NCI-H2171 treated with DMSO at 0.1 percent for 48 hours (cell line): ENCODE measurements around the gene BMP4.

Experiments
- DNase-seq: peaks from one replicate; lab custom pipeline; 2025; lab: John Stamatoyannopoulos, UW

Gene BMP4

GRCh38 chr14:53943751-53944083, 12.9 kb downstream of the BMP4 start:
- no peak for DNase-seq

GRCh38 chr14:53942970-53943750, 13.5 kb downstream of the BMP4 start:
- DNase-seq = no peak

GRCh38 chr14:53938136-53938837, 18.3 kb downstream of the BMP4 start:
- no peak for DNase-seq

GRCh38 chr14:53934778-53935414, 21.7 kb downstream of the BMP4 start:
- no peak for DNase-seq

DNA sequence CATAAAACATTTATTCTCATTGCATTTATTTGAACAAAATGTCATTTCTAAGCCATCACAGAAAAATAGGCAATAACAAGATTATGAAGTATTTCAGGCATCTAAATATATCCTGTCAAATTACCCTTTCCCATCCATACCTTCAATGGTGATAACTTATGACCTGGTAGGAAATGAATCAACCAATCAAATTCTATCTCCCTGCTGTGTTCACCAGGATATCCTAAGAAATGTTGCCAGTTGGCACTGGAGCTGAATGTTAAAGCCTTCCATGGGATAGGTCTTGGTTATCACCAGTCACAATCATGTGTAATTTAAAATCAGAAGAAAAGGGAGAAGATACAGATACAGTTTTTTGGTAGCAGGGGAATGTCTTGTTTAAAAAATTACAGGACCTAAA, 23.7 kb downstream of the BMP4 start:
- no peak for DNase-seq

DNA sequence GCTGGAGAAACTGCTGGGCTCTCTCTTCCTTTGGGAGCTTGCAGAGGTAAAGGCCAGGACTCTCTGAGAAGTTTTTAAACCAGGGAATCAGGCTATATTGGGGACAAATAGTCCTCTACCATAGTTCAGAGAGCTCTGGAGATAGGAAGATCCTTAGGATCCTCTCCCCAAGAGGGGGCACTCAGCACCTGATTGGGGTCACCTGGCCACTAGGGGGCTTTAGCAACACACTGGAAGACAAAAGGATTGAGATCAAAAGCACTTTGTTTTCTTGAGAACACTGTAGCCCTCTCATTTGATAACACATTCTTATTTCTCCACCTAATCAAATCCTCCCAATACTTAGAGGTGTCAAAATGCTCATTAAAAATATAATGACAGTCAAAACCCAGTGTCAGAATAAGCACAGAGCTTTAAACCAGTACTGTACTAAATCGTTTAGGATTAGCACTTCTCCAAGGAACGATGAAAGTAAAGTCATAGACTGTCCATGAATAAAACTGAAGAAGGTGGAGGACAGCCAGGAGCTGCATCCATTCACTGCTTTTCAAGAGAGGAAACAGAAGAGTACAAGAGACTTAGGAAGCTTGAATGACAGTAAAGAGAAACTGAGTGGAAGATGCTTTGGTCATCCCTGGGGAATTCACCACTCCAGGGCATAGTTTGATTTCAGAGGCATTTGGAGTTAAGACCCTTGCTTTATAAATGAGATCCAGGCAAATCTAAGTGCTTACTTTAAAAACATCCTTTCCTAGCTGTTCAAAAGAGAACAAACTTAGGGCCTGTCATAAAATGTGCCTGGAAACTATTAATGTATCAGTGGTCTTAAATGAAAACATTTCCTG, 26.5 kb downstream of the BMP4 start:
- peak; percentile 4 for DNase-seq

DNA sequence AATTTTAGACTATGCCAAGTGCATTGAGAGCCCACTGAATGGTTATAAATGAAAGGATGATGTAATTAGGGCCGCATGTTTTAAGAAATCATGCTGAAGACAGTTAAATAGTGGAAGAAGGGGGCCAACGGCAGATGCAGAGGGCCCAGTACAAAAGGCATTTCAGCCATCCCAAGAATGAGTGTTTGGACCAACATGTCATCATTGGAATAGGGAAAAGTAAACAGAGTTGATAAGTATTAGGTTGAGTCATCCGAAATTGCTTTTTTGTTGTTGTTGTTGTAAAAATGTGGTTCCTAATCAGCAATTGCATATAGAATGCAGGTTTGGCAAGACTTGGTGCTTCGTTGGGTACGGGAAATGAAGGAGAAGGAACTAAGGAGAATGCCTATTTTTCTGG, 29.5 kb downstream of the BMP4 start:
- no peak for DNase-seq

DNA sequence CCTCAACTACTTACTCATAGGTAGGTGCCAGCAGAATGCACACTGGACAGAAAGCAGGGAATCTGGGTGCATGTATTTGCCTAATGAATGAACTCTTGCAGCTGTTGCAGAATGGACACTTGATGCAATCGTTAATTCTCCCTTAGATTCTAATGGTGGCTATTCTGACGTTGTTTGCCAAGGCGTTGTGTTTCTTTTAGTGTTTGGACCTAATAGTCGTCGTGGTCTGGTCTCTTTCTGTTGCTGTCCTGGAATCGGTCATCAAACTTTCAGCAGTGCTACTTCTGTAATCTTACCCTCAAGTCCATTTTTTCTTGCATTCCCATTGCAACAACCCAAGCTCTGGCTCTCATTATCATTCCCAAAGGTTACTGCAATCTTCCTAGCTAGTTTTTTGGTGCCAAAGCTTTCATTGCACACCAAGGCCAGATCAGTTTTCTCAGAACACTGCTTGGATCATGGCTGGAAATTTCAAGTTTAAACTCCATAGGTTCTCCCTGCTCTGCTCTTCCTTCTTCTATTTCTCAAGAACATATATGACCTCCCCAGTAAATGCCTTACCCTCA, 31.3 kb downstream of the BMP4 start:
- DNase-seq = no peak

DNA sequence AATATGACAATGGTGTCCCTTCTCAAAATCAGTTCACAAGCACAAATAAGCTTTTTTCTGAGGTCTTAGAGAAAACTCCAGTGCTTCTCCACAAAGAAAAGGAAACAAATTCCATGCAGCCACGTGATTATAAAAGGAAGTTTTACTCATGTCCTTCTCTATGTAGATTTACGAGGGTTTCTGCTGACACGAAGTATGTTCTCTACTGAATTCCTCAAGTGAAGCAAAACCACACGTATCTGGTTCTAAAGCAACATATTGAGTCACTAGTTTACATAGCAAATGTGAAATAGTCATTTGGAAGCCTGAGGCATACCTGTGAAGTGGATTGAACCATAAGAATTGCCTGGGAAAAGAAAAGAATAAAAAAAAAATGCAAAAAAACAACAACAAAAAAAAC, 31.9 kb downstream of the BMP4 start:
- DNase-seq = no peak

DNA sequence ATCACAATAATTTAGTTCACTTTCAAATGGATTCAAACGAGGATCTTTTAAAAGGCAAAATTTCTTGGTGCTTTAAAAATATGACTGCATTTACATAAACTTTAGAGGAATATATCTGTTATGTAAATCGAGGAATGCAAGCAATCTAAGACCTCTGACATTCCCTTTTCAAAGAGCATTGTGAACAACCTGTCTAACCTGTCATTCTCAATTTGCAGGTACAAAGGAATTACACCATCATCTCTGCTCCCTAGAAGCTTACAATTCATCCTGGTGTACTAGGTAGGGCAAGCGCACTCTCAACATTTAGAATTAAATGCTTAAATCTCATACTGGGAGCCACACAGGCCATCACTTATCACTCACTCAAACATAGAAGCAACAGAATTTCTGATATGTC, 35.6 kb downstream of the BMP4 start:
- DNase-seq = no peak

DNA sequence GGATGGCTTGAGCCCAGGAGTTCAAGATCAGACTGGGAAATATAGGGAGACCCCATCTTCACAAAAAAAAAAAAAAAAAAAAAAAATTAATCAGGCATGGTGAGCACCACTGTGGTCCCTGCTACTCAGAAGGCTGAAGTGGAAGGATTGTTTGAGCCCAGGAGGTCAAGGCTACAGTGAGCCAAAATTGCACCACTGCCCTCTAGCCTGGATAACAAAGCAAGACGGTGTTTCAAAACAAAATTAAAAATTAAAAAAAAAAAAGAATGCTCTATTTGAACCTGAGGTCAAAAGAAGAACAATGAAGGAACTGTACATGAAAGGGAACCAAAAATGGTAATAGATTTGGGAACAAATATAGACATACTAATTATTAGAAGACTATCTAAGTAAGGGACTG, 40.4 kb downstream of the BMP4 start:
- no peak for DNase-seq

GRCh38 chr14:53915364-53916014, 41.1 kb downstream of the BMP4 start:
- no peak for DNase-seq

GRCh38 chr14:53912021-53912420, 44.6 kb downstream of the BMP4 start:
- no peak for DNase-seq

GRCh38 chr14:53908416-53908815, 48.2 kb downstream of the BMP4 start:
- DNase-seq = no peak

GRCh38 chr14:53902307-53902706, 54.3 kb downstream of the BMP4 start:
- no peak for DNase-seq

- no peak for DNase-seq
These were observed 56.1 kb downstream of the BMP4 start for GRCh38 chr14:53900499-53900898.
